ENCODE results near the gene OR51B2.

The OR51B2 gene

GRCh38 chr11:5281596-5281995 lies 42.5 kb downstream of the OR51B2 start:
- DNase-seq = no peak

GRCh38 chr11:5280582-5281102 lies 43.5 kb downstream of the OR51B2 start:
- DNase-seq = no peak

- no peak for DNase-seq
Measured at GRCh38 chr11:5279471-5280090, 44.5 kb downstream of the OR51B2 start.

GRCh38 chr11:5277807-5278382 lies 46.2 kb downstream of the OR51B2 start:
- no peak for DNase-seq

- no peak for DNase-seq
Measured at GRCh38 chr11:5276697-5277096, 47.4 kb downstream of the OR51B2 start.

- DNase-seq = no peak
Measured at GRCh38 chr11:5275369-5276110, 48.6 kb downstream of the OR51B2 start.

GRCh38 chr11:5274395-5274794 lies 49.7 kb downstream of the OR51B2 start:
- DNase-seq = no peak
